Esophagus squamous epithelium (tissue), 5 donors: ENCODE measurements around the gene CAMK2G. TPM values are rescaled to one million over a fixed set of nuclear protein-coding genes. Genes with fewer than 3 reads are reported as not detected.

Experiments used
- DNase-seq: peaks from one replicate; lab custom pipeline; 2025; lab: John Stamatoyannopoulos, UW
- H3K27ac ChIP-seq, 4 donors: fragments of 200-600 bp; sonication (generic); one replicate each; pipeline ENCODE4 v1.5.1; 2016 to 2019; ENCODE audit warnings: mild to moderate bottlenecking in 1 of 4
- H3K27me3 ChIP-seq, 4 donors: fragments of 200-600 bp; sonication (generic); 1 replicate in 3 of 4; 2 replicates in 1 of 4; pipeline versions ENCODE4 v1.5.1 to v1.6.0; 2017 to 2021; ENCODE audit warnings: antibody characterized with exemption in 1 of 4
- H3K36me3 ChIP-seq, 3 donors: fragments of 200-600 bp; sonication (generic); one replicate each; pipeline ENCODE4 v1.5.1; 2016 to 2019
- H3K4me1 ChIP-seq, 3 donors: fragments of 200-600 bp; sonication (generic); one replicate each; pipeline ENCODE4 v1.5.1; 2017 to 2019
- H3K4me3 ChIP-seq, 4 donors: fragments of 200-600 bp; sonication (generic); 1 replicate in 3 of 4; 2 replicates in 1 of 4; pipeline ENCODE4 v1.5.1; 2016 to 2019; ENCODE audit warnings: mild to moderate bottlenecking in 2 of 4, moderate library complexity in 1 of 4
- H3K9me3 ChIP-seq, 3 donors: fragments of 200-600 bp; sonication (generic); one replicate each; pipeline ENCODE4 v1.5.1; 2016 to 2019
- CTCF ChIP-seq, 6 experiments: fragments of 450-650 bp in 4 of 6; fragments of 200-600 bp in 2 of 6; sonication (generic) in 2 of 6; IDR thresholded peaks; one replicate each; pipeline ENCODE4 v1.5.1; 2016 to 2019; ENCODE audit warnings: antibody characterized with exemption in 6 of 6, mild to moderate bottlenecking in 4 of 6, moderate library complexity in 4 of 6
- POLR2A ChIP-seq, 4 donors: fragments of 450-650 bp; IDR thresholded peaks; one replicate each; pipeline ENCODE4 v1.6.1; 2017; ENCODE audit warnings: antibody characterized with exemption in 4 of 4, mild to moderate bottlenecking in 4 of 4, moderate library complexity in 3 of 4
- WGBS, 2 donors: methylation state at CpG; one replicate each; pipeline ENCODE4 v1.1.5; 2018; 5-methylcytosine and 5-hydroxymethylcytosine counted together
- intact Hi-C: fragments of 100-400 bp; cut with DNase I; formaldehyde crosslinking; loops from one replicate; pipeline ENCODE4 v1.15.0; 2022
- total RNA-seq, 4 donors: library from RNA; depleted of rRNA; stranded (reverse); fragments of >200 nt; gene quantifications; one replicate each; pipeline ENCODE4 v1.1.0, GENCODE V29; 2016
- donor health status: DM: yes; HTN: yes; CAD: no.

CAMK2G gene
- total RNA-seq, 4 donors from 2014 or later, result 15.5 to 37.0 (median 28.6) TPM

GRCh38 chr10:73902351-73902750, 28.0 kb upstream of the CAMK2G start:
- TF ChIP-seq POLR2A (IDR thresholded peaks at IDR 0.05) (no peak), CTCF (IDR thresholded peaks at IDR 0.05) (no peak)
- Histone ChIP-seq H3K4me1 (peaks cover 7 to 34% (median 23%) of the 10 kb centered on the region in 3 donors), H3K27me3 (no peaks in the 10 kb centered on the region), H3K27ac (no peak overlapping the region), H3K4me3 (no peak overlapping the region), H3K9me3 (no peaks in the 10 kb centered on the region), H3K36me3 (no peaks in the 10 kb centered on the region)
- no peak for DNase-seq
- intact Hi-C loops, result no loop called here
- 80 to 100% methylated on average over 2 of the region's 2 CpGs for WGBS, 2 donors

GRCh38 chr10:73901261-73901660, 26.9 kb upstream of the CAMK2G start:
- intact Hi-C loops, result no loop called here
- TF ChIP-seq POLR2A (IDR thresholded peaks at IDR 0.05) (no peak), CTCF (IDR thresholded peaks at IDR 0.05) (no peak)
- WGBS, 2 donors, result 75 to 81% methylated on average over 6 of the region's 6 CpGs
- Histone ChIP-seq H3K4me3 (no peak overlapping the region), H3K4me1 (peaks cover 5 to 23% (median 12%) of the 10 kb centered on the region in 3 donors), H3K27ac (no peak overlapping the region), H3K9me3 (no peaks in the 10 kb centered on the region), H3K36me3 (no peaks in the 10 kb centered on the region), H3K27me3 (no peaks in the 10 kb centered on the region)
- no peak for DNase-seq

GRCh38 chr10:73900064-73900463, 25.7 kb upstream of the CAMK2G start:
- no peak overlapping the region for H3K4me3 ChIP-seq
- no peaks in the 10 kb centered on the region for H3K36me3 ChIP-seq
- H3K9me3 ChIP-seq, result no peaks in the 10 kb centered on the region
- no peaks in the 10 kb centered on the region for H3K27me3 ChIP-seq
- 86 to 93% methylated on average over 5 of the region's 5 CpGs for WGBS, 2 donors
- TF ChIP-seq CTCF (IDR thresholded peaks at IDR 0.05), result no peak
- no peak for TF ChIP-seq POLR2A (IDR thresholded peaks at IDR 0.05)
- DNase-seq, result no peak
- no peak overlapping the region for H3K27ac ChIP-seq
- H3K4me1 ChIP-seq, result peaks cover 0 to 15% (median 11%) of the 10 kb centered on the region in 3 donors
- intact Hi-C loops, result no loop called here

GRCh38 chr10:73899423-73899822, 25.1 kb upstream of the CAMK2G start:
- no peaks in the 10 kb centered on the region for H3K27me3 ChIP-seq
- WGBS, 2 donors, result 29 to 57% methylated on average over 3 to 4 of the region's 4 CpGs
- H3K4me1 ChIP-seq, result peaks cover 0 to 21% (median 14%) of the 10 kb centered on the region in 3 donors
- no peaks in the 10 kb centered on the region for H3K36me3 ChIP-seq
- TF ChIP-seq CTCF (IDR thresholded peaks at IDR 0.05), result no peak
- no peak for TF ChIP-seq POLR2A (IDR thresholded peaks at IDR 0.05)
- no peak for DNase-seq
- peak overlapping the region in 2 of 4 donors; percentile 14 to 36 for H3K27ac ChIP-seq
- no peak overlapping the region for H3K4me3 ChIP-seq
- intact Hi-C loops, result no loop called here
- H3K9me3 ChIP-seq, result no peaks in the 10 kb centered on the region

- H3K36me3 ChIP-seq, result no peaks in the 10 kb centered on the region
- WGBS, 2 donors, result 45 to 86% methylated on average over 2 of the region's 2 CpGs
- H3K27me3 ChIP-seq, result no peaks in the 10 kb centered on the region
- no peak for TF ChIP-seq POLR2A (IDR thresholded peaks at IDR 0.05)
- no peak for TF ChIP-seq CTCF (IDR thresholded peaks at IDR 0.05)
- H3K27ac ChIP-seq, result peak overlapping the region in 2 of 4 donors; percentile 14 to 36
- no peak overlapping the region for H3K4me3 ChIP-seq
- no peak for DNase-seq
- no peaks in the 10 kb centered on the region for H3K9me3 ChIP-seq
- peaks cover 0 to 27% (median 19%) of the 10 kb centered on the region in 3 donors for H3K4me1 ChIP-seq
- intact Hi-C loops, result no loop called here
Observed at GRCh38 chr10:73898730-73899410, 24.5 kb upstream of the CAMK2G start.
